SJSA1 (cell line): ENCODE measurements around the gene DEK. TPM values are rescaled to one million over a fixed set of nuclear protein-coding genes. Genes with fewer than 3 reads are reported as not detected.
"Not testable (repeated sequence)": the region's sequence is repeated elsewhere in the genome, so short reads cannot be mapped to it uniquely, and the experiment has no call there.

ENCODE experiments used
- DNase-seq, 2 experiments: peaks; one replicate each; pipeline ENCODE4 v3.0.0-alpha.2; 2015 to 2020; ENCODE audit warnings: low spot score in 2 of 2, low read depth in 1 of 2
- H3K27ac ChIP-seq: fragments of 250-450 bp; sonication (Bioruptor Pico); 2 replicates; pipeline ENCODE4 v1.5.1; 2020; ENCODE audit warnings: mild to moderate bottlenecking, moderate library complexity
- H3K27me3 ChIP-seq: fragments of 250-450 bp; sonication (Bioruptor Pico); replicated peaks from 2 replicates; pipeline ENCODE4 v1.5.1; 2020; ENCODE audit warnings: mild to moderate bottlenecking, moderate library complexity
- H3K36me3 ChIP-seq: fragments of 250-450 bp; sonication (Bioruptor Pico); 2 replicates; pipeline ENCODE4 v1.5.1; 2020; ENCODE audit warnings: mild to moderate bottlenecking
- H3K4me1 ChIP-seq: fragments of 250-450 bp; sonication (Bioruptor Pico); replicated peaks from 2 replicates; pipeline ENCODE4 v1.6.1; 2021; ENCODE audit warnings: mild to moderate bottlenecking
- H3K4me3 ChIP-seq: fragments of 250-450 bp; sonication (Bioruptor Pico); 2 replicates; pipeline ENCODE4 v1.5.1; 2020; ENCODE audit warnings: mild to moderate bottlenecking
- H3K9me3 ChIP-seq: fragments of 250-450 bp; sonication (Bioruptor Pico); replicated peaks from 2 replicates; pipeline ENCODE4 v1.5.1; 2020; ENCODE audit warnings: mild to moderate bottlenecking
- total RNA-seq: library from RNA; depleted of rRNA; stranded (reverse); fragments of >200 nt; shearing (Covaris generic); gene quantifications from 2 replicates; pipeline ENCODE4 v1.2.3, GENCODE V29; 2014

The DEK gene
- total RNA-seq, 1 experiment from 2014 or later: 354 TPM

- Histone ChIP-seq H3K4me1 (peaks cover 26% of the 10 kb centered on the region), H3K9me3 (no peaks in the 10 kb centered on the region), H3K27ac (peak overlapping the region; percentile 50), H3K4me3 (no peak overlapping the region), H3K36me3 (peaks cover 93% of the 10 kb centered on the region), H3K27me3 (no peaks in the 10 kb centered on the region)
- no peak for DNase-seq
These were observed 22.9 kb downstream of the DEK start for GRCh38 chr6:18241208-18242038.

- Histone ChIP-seq H3K36me3 (peaks cover 93% of the 10 kb centered on the region), H3K27me3 (no peaks in the 10 kb centered on the region), H3K4me1 (peaks cover 26% of the 10 kb centered on the region), H3K9me3 (no peaks in the 10 kb centered on the region), H3K4me3 (no peak overlapping the region), H3K27ac (no peak overlapping the region)
- no peak for DNase-seq
These were observed 24.1 kb downstream of the DEK start for GRCh38 chr6:18240230-18240629.

GRCh38 chr6:18237167-18237566, 27.2 kb downstream of the DEK start:
- Histone ChIP-seq H3K9me3 (no peaks in the 10 kb centered on the region; the same call in 1 of the 2 replicates), H3K4me1 (peaks cover 11% of the 10 kb centered on the region), H3K4me3 (no peak overlapping the region), H3K36me3 (peaks cover 91% of the 10 kb centered on the region), H3K27ac (no peak overlapping the region), H3K27me3 (no peaks in the 10 kb centered on the region)
- no peak for DNase-seq

- H3K27me3 ChIP-seq: no peaks in the 10 kb centered on the region
- peaks cover 91% of the 10 kb centered on the region for H3K36me3 ChIP-seq
- H3K27ac ChIP-seq: no peak overlapping the region
- no peaks in the 10 kb centered on the region for H3K4me1 ChIP-seq
- DNase-seq: no peak
- H3K4me3 ChIP-seq: no peak overlapping the region
- H3K9me3 ChIP-seq: no peaks in the 10 kb centered on the region; the same call in 1 of the 2 replicates
These were observed 28.8 kb downstream of the DEK start for GRCh38 chr6:18235524-18235923.

- H3K27ac ChIP-seq: no peak overlapping the region
- no peaks in the 10 kb centered on the region for H3K4me1 ChIP-seq
- no peak for DNase-seq
- H3K4me3 ChIP-seq: no peak overlapping the region
- no peaks in the 10 kb centered on the region; the same call in 1 of the 2 replicates for H3K9me3 ChIP-seq
- H3K36me3 ChIP-seq: peaks cover 94% of the 10 kb centered on the region
- no peaks in the 10 kb centered on the region for H3K27me3 ChIP-seq
These were observed 29.8 kb downstream of the DEK start for GRCh38 chr6:18234564-18234963.

GRCh38 chr6:18233770-18234169, 30.6 kb downstream of the DEK start:
- H3K4me3 ChIP-seq, H3K9me3 ChIP-seq, H3K4me1 ChIP-seq, H3K27ac ChIP-seq, DNase-seq, H3K27me3 ChIP-seq: not testable (repeated sequence)
- H3K36me3 ChIP-seq: peaks cover 96% of the 10 kb centered on the region

- H3K4me3 ChIP-seq, H3K27ac ChIP-seq, H3K9me3 ChIP-seq, H3K27me3 ChIP-seq, DNase-seq: not testable (repeated sequence)
- Histone ChIP-seq H3K36me3 (peaks cover 97% of the 10 kb centered on the region), H3K4me1 (peaks cover 21% of the 10 kb centered on the region)
These were observed 32.5 kb downstream of the DEK start for GRCh38 chr6:18231856-18232255.

- H3K4me1 ChIP-seq: peaks cover 30% of the 10 kb centered on the region
- H3K36me3 ChIP-seq: peaks cover 99% of the 10 kb centered on the region
- DNase-seq, H3K4me3 ChIP-seq, H3K27ac ChIP-seq, H3K27me3 ChIP-seq, H3K9me3 ChIP-seq: not testable (repeated sequence)
These were observed 35.7 kb downstream of the DEK start for GRCh38 chr6:18228590-18228989.

GRCh38 chr6:18227166-18227565, 37.2 kb downstream of the DEK start:
- not testable (repeated sequence) for H3K4me3 ChIP-seq, H3K9me3 ChIP-seq, H3K27me3 ChIP-seq, DNase-seq
- Histone ChIP-seq H3K27ac (peak overlapping the region; percentile 62), H3K4me1 (peaks cover 34% of the 10 kb centered on the region), H3K36me3 (peaks cover 97% of the 10 kb centered on the region)

GRCh38 chr6:18226451-18227105, 37.8 kb downstream of the DEK start:
- not testable (repeated sequence) for H3K9me3 ChIP-seq, H3K4me3 ChIP-seq, H3K27me3 ChIP-seq
- peaks cover 34% of the 10 kb centered on the region for H3K4me1 ChIP-seq
- DNase-seq: peak; percentile 76 to 79
- H3K27ac ChIP-seq: peak overlapping the region; percentile 62
- peaks cover 97% of the 10 kb centered on the region for H3K36me3 ChIP-seq

GRCh38 chr6:18221288-18221615, 43.1 kb downstream of the DEK start:
- H3K27me3 ChIP-seq: no peaks in the 10 kb centered on the region
- H3K4me1 ChIP-seq: peaks cover 15% of the 10 kb centered on the region
- H3K27ac ChIP-seq: no peak overlapping the region
- no peak for DNase-seq
- peaks cover 52% of the 10 kb centered on the region for H3K36me3 ChIP-seq
- no peak overlapping the region for H3K4me3 ChIP-seq
- no peaks in the 10 kb centered on the region for H3K9me3 ChIP-seq

- H3K27ac ChIP-seq: no peak overlapping the region
- H3K4me1 ChIP-seq: peaks cover 18% of the 10 kb centered on the region
- H3K4me3 ChIP-seq: no peak overlapping the region
- no peak for DNase-seq
- H3K36me3 ChIP-seq: peaks cover 43% of the 10 kb centered on the region
- no peaks in the 10 kb centered on the region for H3K27me3 ChIP-seq
- H3K9me3 ChIP-seq: no peaks in the 10 kb centered on the region
These were observed 44.7 kb downstream of the DEK start for GRCh38 chr6:18219591-18219990.

GRCh38 chr6:18218233-18218632, 46.1 kb downstream of the DEK start:
- H3K27me3 ChIP-seq: no peaks in the 10 kb centered on the region
- H3K4me3 ChIP-seq: no peak overlapping the region
- H3K9me3 ChIP-seq: no peaks in the 10 kb centered on the region
- no peak overlapping the region for H3K27ac ChIP-seq
- H3K36me3 ChIP-seq: peaks cover 30% of the 10 kb centered on the region
- peaks cover 14% of the 10 kb centered on the region for H3K4me1 ChIP-seq
- no peak for DNase-seq

- no peak for DNase-seq
- Histone ChIP-seq H3K27me3 (no peaks in the 10 kb centered on the region), H3K4me3 (no peak overlapping the region), H3K36me3 (peaks cover 13% of the 10 kb centered on the region), H3K27ac (peak overlapping the region; percentile 60), H3K9me3 (no peaks in the 10 kb centered on the region; the same call in 1 of the 2 replicates), H3K4me1 (peaks cover 14% of the 10 kb centered on the region)
These were observed 47.9 kb downstream of the DEK start for GRCh38 chr6:18216411-18216810.
